Smooth muscle cell (in vitro differentiated cells): ENCODE results near the gene ZNF697. TPM values are rescaled to one million over a fixed set of nuclear protein-coding genes. Genes with fewer than 3 reads are reported as not detected.

Experiments used
- DNase-seq: peaks from one replicate; lab custom pipeline; 2025; ENCODE audit not compliant: unreplicated experiment; lab: John Stamatoyannopoulos, UW
- H2AFZ ChIP-seq: fragments of 200-600 bp; sonication (generic); 2 replicates; pipeline ENCODE4 v1.6.0; 2016; ENCODE audit warnings: antibody characterized with exemption, low read depth, mild to moderate bottlenecking
- H3F3A ChIP-seq: fragments of 200-600 bp; sonication (generic); 2 replicates; pipeline ENCODE4 v1.6.0; 2017; ENCODE audit warnings: antibody characterized with exemption, low read depth
- H3K27ac ChIP-seq: fragments of 200-600 bp; sonication (generic); 2 replicates; pipeline ENCODE4 v1.5.1; 2016; ENCODE audit warnings: low read depth, mild to moderate bottlenecking
- H3K27me3 ChIP-seq: fragments of 200-600 bp; sonication (generic); 2 replicates; pipeline ENCODE4 v1.6.1; 2016; ENCODE audit warnings: low read depth, mild to moderate bottlenecking
- H3K36me3 ChIP-seq: fragments of 200-600 bp; sonication (generic); 2 replicates; pipeline ENCODE4 v1.5.1; 2016; ENCODE audit warnings: low read depth
- H3K4me1 ChIP-seq: fragments of 200-600 bp; sonication (generic); 2 replicates; pipeline ENCODE4 v1.5.1; 2016; ENCODE audit warnings: low read depth
- H3K4me2 ChIP-seq: fragments of 200-600 bp; sonication (generic); 2 replicates; pipeline ENCODE4 v1.6.0; 2016; ENCODE audit warnings: mild to moderate bottlenecking
- H3K4me3 ChIP-seq: fragments of 200-600 bp; sonication (generic); 2 replicates; pipeline ENCODE4 v1.5.1; 2016; ENCODE audit warnings: mild to moderate bottlenecking
- H3K79me2 ChIP-seq: fragments of 200-600 bp; sonication (generic); 2 replicates; pipeline ENCODE4 v1.6.0; 2016; ENCODE audit warnings: low read depth, mild to moderate bottlenecking
- H3K9ac ChIP-seq: fragments of 200-600 bp; sonication (generic); 2 replicates; pipeline ENCODE4 v1.6.0; 2016; ENCODE audit warnings: low read depth
- H3K9me3 ChIP-seq: fragments of 200-600 bp; sonication (generic); replicated peaks from 2 replicates; pipeline ENCODE4 v1.5.1; 2016; ENCODE audit warnings: low read depth
- H4K20me1 ChIP-seq: fragments of 200-600 bp; sonication (generic); 2 replicates; pipeline ENCODE4 v1.6.0; 2016; ENCODE audit warnings: low read depth
- CTCF ChIP-seq: fragments of 200-600 bp; sonication (generic); IDR thresholded peaks from 2 replicates; pipeline ENCODE4 v1.5.1; 2017; ENCODE audit warnings: borderline replicate concordance, mild to moderate bottlenecking, antibody characterized with exemption; ENCODE audit not compliant: insufficient read depth, poor library complexity, severe bottlenecking
- WGBS: methylation state at CpG from one replicate; pipeline ENCODE4 v1.1.7; 2016; ENCODE audit warnings: low lambda C conversion rate; 5-methylcytosine and 5-hydroxymethylcytosine counted together
- polyA plus RNA-seq: library from polyadenylated mRNA; unstranded; fragments of >200 nt; fragmentation: Nextera tagmentation; extraction: Ambion mirVana; gene quantifications from 2 replicates; pipeline ENCODE4 v1.2.1, GENCODE V29; 2016
- total RNA-seq: library from RNA; depleted of rRNA; stranded (reverse); fragments of >200 nt; gene quantifications from 2 replicates; pipeline ENCODE4 v1.2.3, GENCODE V29; 2014

ZNF697 gene
- total and polyA plus RNA-seq, 2 experiments from 2014 or later, result 2.2 to 18.5 TPM

GRCh38 chr1:119674835-119675289, 26.8 kb upstream of the ZNF697 start:
- Histone ChIP-seq H4K20me1 (no peaks in the 10 kb centered on the region), H3F3A (peaks cover 7% of the 10 kb centered on the region), H3K4me3 (peak overlapping the region; percentile 54), H3K9ac (no peak overlapping the region), H3K4me1 (peaks cover 9% of the 10 kb centered on the region), H3K27me3 (no peaks in the 10 kb centered on the region), H3K36me3 (no peaks in the 10 kb centered on the region), H3K9me3 (no peaks in the 10 kb centered on the region), H3K4me2 (peak overlapping the region; percentile 83), H2AFZ (peak overlapping the region; percentile 73), H3K27ac (peak overlapping the region; percentile 79), H3K79me2 (no peaks in the 10 kb centered on the region)
- 47% methylated on average over 6 of the region's 6 CpGs for WGBS
- DNase-seq, result no peak
- TF ChIP-seq CTCF, result no peak

GRCh38 chr1:119674111-119674526, 26.1 kb upstream of the ZNF697 start:
- Histone ChIP-seq H3K36me3 (no peaks in the 10 kb centered on the region), H3K4me3 (no peak overlapping the region), H3K79me2 (no peaks in the 10 kb centered on the region), H3K9ac (no peak overlapping the region), H3K9me3 (no peaks in the 10 kb centered on the region), H4K20me1 (no peaks in the 10 kb centered on the region), H3F3A (peaks cover 7% of the 10 kb centered on the region), H3K27me3 (no peaks in the 10 kb centered on the region), H3K4me2 (peak overlapping the region; percentile 66), H3K27ac (peak overlapping the region; percentile 79), H3K4me1 (peaks cover 9% of the 10 kb centered on the region), H2AFZ (peak overlapping the region; percentile 23)
- no peak for DNase-seq
- WGBS, result 3% methylated on average over 4 of the region's 4 CpGs
- TF ChIP-seq CTCF, result no peak

GRCh38 chr1:119673171-119673940, 25.3 kb upstream of the ZNF697 start:
- Histone ChIP-seq H4K20me1 (no peaks in the 10 kb centered on the region), H3F3A (peaks cover 7% of the 10 kb centered on the region), H3K79me2 (no peaks in the 10 kb centered on the region), H3K9me3 (no peaks in the 10 kb centered on the region), H3K9ac (no peak overlapping the region), H3K27ac (peak overlapping the region; percentile 79), H3K36me3 (no peaks in the 10 kb centered on the region), H3K27me3 (no peaks in the 10 kb centered on the region), H3K4me2 (peak overlapping the region; percentile 66), H3K4me3 (no peak overlapping the region), H3K4me1 (peaks cover 9% of the 10 kb centered on the region), H2AFZ (peak overlapping the region; percentile 4)
- no peak for TF ChIP-seq CTCF
- 82% methylated on average over 4 of the region's 4 CpGs for WGBS
- no peak for DNase-seq
